Testis (tissue), 5 donors: ENCODE results near the gene CNST. TPM values are rescaled to one million over a fixed set of nuclear protein-coding genes. Genes with fewer than 3 reads are reported as not detected.
A peak's percentile ranks its signal among the peaks of the same experiment; 100 is the strongest.

Source experiments
- DNase-seq: peaks from one replicate; pipeline ENCODE4 v3.0.0-alpha.2; 2019
- H3K27ac ChIP-seq, 2 donors: fragments of 200-600 bp; sonication (generic); one replicate each; pipeline ENCODE4 v1.5.1; 2019
- H3K27me3 ChIP-seq: fragments of 200-600 bp; sonication (generic); one replicate; pipeline ENCODE4 v1.5.1; 2019
- H3K36me3 ChIP-seq: fragments of 200-600 bp; sonication (generic); one replicate; pipeline ENCODE4 v1.5.1; 2017; ENCODE audit warnings: low read depth; ENCODE audit errors: missing control alignments
- H3K4me1 ChIP-seq: fragments of 200-600 bp; sonication (generic); one replicate; pipeline ENCODE4 v1.5.1; 2019
- H3K4me3 ChIP-seq, 2 donors: fragments of 200-600 bp; sonication (generic); one replicate each; pipeline ENCODE4 v1.5.1; 2017 to 2019
- H3K9me3 ChIP-seq: fragments of 200-600 bp; sonication (generic); one replicate; pipeline ENCODE4 v1.5.1; 2017
- POLR2A ChIP-seq: fragments of 450-650 bp; IDR thresholded peaks from one replicate; pipeline ENCODE4 v1.6.1; 2017; ENCODE audit warnings: antibody characterized with exemption, mild to moderate bottlenecking, moderate library complexity
- WGBS, 2 donors: methylation state at CpG; one replicate each; pipeline ENCODE4 v1.1.5; 2018; 5-methylcytosine and 5-hydroxymethylcytosine counted together
- intact Hi-C: fragments of 100-400 bp; cut with DNase I; formaldehyde crosslinking; loops from one replicate; pipeline ENCODE4 v1.15.1; 2023; ENCODE audit warnings: low total_unique reads
- long read RNA-seq, 2 donors: transcript quantifications; one replicate each; lab custom pipeline, GENCODE V29; 2026
- polyA plus RNA-seq: library from polyadenylated mRNA; stranded (reverse); fragments of 350-450 nt; fragmentation: Illumina TruSeq; extraction: RNeasy Lipid Tissue Mini Kit (QIAGEN cat#74804); gene quantifications from one replicate; pipeline ENCODE4 v1.2.3, GENCODE V29; 2014; ENCODE audit warnings: low read depth, low replicate concordance; ENCODE audit not compliant: insufficient read depth
- total RNA-seq, 2 donors: library from RNA; depleted of rRNA; stranded (reverse); fragments of >200 nt; gene quantifications; one replicate each; pipeline ENCODE4 v1.2.3, GENCODE V29; 2016
- TF ChIP-seq, protein P1 (sequence below), 3 experiments: fragments of 450-650 bp in 2 of 3; fragments of 200-600 bp in 1 of 3; sonication (generic) in 1 of 3; IDR thresholded peaks; one replicate each; pipeline ENCODE4 v1.5.1; 2016 to 2019; ENCODE audit warnings: antibody characterized with exemption in 3 of 3, mild to moderate bottlenecking in 2 of 3, moderate library complexity in 1 of 3

The CNST gene, protein sequence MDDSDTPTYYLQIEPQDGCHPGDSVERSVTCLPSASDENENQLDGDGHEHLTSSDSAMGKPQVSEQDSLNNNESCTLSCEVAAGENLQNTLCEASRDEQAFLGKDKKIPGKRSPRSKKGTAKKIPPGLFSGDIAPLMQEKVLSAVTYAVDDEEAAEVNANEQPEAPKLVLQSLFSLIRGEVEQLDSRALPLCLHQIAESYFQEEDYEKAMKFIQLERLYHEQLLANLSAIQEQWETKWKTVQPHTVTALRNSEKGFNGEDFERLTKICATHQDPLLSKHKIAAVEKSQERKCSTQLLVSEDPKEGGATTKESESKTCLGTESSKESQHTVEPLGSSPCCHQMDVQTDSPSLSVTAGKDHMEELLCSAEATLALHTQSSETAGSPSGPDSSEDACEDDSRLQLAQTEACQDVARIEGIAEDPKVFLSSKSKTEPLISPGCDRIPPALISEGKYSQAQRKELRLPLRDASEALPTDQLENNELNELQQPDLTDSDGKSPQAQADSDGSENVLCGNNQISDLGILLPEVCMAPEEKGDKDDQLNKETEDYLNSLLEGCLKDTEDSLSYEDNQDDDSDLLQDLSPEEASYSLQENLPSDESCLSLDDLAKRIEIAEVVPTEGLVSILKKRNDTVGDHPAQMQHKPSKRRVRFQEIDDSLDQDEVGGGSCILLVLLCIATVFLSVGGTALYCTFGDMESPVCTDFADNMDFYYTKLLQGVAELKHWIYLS
- total RNA-seq (10 to 100 TPM; 56.7 to 61.6 TPM), polyA plus RNA-seq (26.6 TPM)
- long read RNA-seq, donor 1, partial matches to known transcripts = 16 of 16 reads
- long read RNA-seq, donor 1, other reads (novel, unspliced or antisense) = 0 of 16 reads
- long read RNA-seq, donor 2 = 0 reads

- H3K27me3 ChIP-seq = no peaks in the 10 kb centered on the region
- 0 to 1% methylated on average over 14 to 56 of the region's 62 CpGs for WGBS, 2 donors
- TF ChIP-seq, protein P1, sequence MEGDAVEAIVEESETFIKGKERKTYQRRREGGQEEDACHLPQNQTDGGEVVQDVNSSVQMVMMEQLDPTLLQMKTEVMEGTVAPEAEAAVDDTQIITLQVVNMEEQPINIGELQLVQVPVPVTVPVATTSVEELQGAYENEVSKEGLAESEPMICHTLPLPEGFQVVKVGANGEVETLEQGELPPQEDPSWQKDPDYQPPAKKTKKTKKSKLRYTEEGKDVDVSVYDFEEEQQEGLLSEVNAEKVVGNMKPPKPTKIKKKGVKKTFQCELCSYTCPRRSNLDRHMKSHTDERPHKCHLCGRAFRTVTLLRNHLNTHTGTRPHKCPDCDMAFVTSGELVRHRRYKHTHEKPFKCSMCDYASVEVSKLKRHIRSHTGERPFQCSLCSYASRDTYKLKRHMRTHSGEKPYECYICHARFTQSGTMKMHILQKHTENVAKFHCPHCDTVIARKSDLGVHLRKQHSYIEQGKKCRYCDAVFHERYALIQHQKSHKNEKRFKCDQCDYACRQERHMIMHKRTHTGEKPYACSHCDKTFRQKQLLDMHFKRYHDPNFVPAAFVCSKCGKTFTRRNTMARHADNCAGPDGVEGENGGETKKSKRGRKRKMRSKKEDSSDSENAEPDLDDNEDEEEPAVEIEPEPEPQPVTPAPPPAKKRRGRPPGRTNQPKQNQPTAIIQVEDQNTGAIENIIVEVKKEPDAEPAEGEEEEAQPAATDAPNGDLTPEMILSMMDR (IDR thresholded peaks at IDR 0.05) = no peak
- peak; percentile 31 for TF ChIP-seq POLR2A
- no peaks in the 10 kb centered on the region for H3K36me3 ChIP-seq
- peak within 1 kb of the TSS; percentile 95 to 97 for H3K27ac ChIP-seq
- peak; percentile 99 for DNase-seq
- peaks cover 18% of the 10 kb centered on the region for H3K4me1 ChIP-seq
- H3K4me3 ChIP-seq = peak within 1 kb of the TSS; percentile 91 to 100
- no peaks in the 10 kb centered on the region for H3K9me3 ChIP-seq
- intact Hi-C loops = no loop called here
Observed at GRCh38 chr1:246566128-246566812, at the start of gene CNST, which contains the start of gene TFB2M. CNST (plus strand) TSS chr1:246566456; CDS start chr1:246591563, 25,107 bp downstream. TFB2M (minus strand) TSS chr1:246566261; CDS start chr1:246566138, 123 bp downstream.

DNA sequence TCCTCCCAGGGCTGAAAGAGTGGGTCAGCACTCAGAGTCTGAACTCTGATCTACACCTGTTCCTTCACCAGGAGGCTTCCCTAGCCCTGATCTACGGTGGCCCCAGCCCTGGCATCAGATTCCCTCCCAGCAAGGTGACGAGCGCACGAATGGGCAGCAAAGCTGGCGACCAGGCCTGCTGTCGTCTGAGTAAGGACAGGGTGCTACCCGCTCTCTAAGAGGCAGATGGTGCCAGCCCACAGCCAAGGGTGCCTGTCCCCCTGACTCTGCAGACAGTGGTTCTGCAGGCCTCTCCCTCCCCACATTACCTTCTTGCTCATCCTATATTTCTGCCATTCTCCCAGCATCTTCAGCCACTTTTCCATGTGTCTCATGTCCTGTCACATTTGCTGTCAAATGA lies 48.9 kb upstream of the CNST start:
- H3K4me3 ChIP-seq = no peak overlapping the region
- TF ChIP-seq, protein P1 (IDR thresholded peaks at IDR 0.05) = no peak
- TF ChIP-seq POLR2A = no peak
- WGBS, 2 donors = 81 to 84% methylated on average over 7 of the region's 7 CpGs
- H3K27ac ChIP-seq = no peak overlapping the region
- intact Hi-C loops = no loop called here
- H3K36me3 ChIP-seq = no peaks in the 10 kb centered on the region
- H3K27me3 ChIP-seq = no peaks in the 10 kb centered on the region
- no peak for DNase-seq
- H3K4me1 ChIP-seq = no peaks in the 10 kb centered on the region
- no peaks in the 10 kb centered on the region for H3K9me3 ChIP-seq

GRCh38 chr1:246518456-246519205 lies 47.6 kb upstream of the CNST start:
- H3K27ac ChIP-seq = no peak overlapping the region
- H3K27me3 ChIP-seq = no peaks in the 10 kb centered on the region
- H3K9me3 ChIP-seq = no peaks in the 10 kb centered on the region
- DNase-seq = no peak
- intact Hi-C loops = no loop called here
- no peak overlapping the region for H3K4me3 ChIP-seq
- H3K36me3 ChIP-seq = no peaks in the 10 kb centered on the region
- 90 to 94% methylated on average over 8 to 17 of the region's 17 CpGs for WGBS, 2 donors
- no peaks in the 10 kb centered on the region for H3K4me1 ChIP-seq
- TF ChIP-seq, protein P1 (IDR thresholded peaks at IDR 0.05) = no peak
- TF ChIP-seq POLR2A = no peak

DNA sequence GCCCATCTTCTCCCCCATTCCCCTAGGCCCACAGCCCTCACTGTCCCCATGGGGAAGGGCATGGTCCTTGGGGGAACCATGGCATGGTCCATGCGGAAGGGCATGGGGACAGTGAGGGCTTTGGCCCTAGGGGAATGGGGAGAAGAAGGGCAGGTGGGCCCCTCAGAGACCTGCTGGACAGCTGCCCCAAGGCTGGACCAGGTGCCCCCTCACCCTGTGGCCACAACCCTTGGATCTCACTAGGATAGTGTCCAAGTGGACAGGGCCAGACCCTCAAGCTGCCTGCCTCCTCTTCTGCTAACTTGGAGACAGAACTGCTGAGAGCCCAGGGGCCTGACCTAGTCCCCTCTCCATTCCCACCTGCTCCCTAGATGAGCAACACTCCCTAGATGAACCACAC lies 46.7 kb upstream of the CNST start:
- Histone ChIP-seq H3K27me3 (no peaks in the 10 kb centered on the region), H3K4me3 (no peak overlapping the region), H3K9me3 (no peaks in the 10 kb centered on the region), H3K36me3 (no peaks in the 10 kb centered on the region), H3K27ac (no peak overlapping the region), H3K4me1 (no peaks in the 10 kb centered on the region)
- no peak for DNase-seq
- 50% methylated on average over 1 of the region's 1 CpG; no CpG with 5 or more reads in 1 of the 2 donors for WGBS, 2 donors
- intact Hi-C loops = no loop called here
- no peak for TF ChIP-seq POLR2A
